AG04450 (cell line): ENCODE measurements around the gene HTR7. TPM values are rescaled to one million over a fixed set of nuclear protein-coding genes. Genes with fewer than 3 reads are reported as not detected.

Experiments used
- CTCF ChIA-PET: fragments of 300-600, 350-600 bp; formaldehyde crosslinking; extraction: SDS; loops from one replicate; lab custom pipeline; 2022; ENCODE audit warnings: antibody characterized with exemption, inconsistent platforms; lab: Charles Lee
- POLR2A ChIA-PET: fragments of 350-600 bp; formaldehyde crosslinking; extraction: SDS; loops from one replicate; lab custom pipeline; 2021; ENCODE audit warnings: antibody characterized with exemption, inconsistent platforms; lab: Yijun Ruan, JAX
- DNase-seq: peaks from one replicate; pipeline ENCODE4 v3.0.0-alpha.2; 2011; ENCODE audit warnings: low read depth, low spot score
- H3K27ac ChIP-seq: one replicate; pipeline ENCODE4 v1.5.1; 2012; ENCODE audit warnings: low read depth, low read length, control low read depth
- H3K27me3 ChIP-seq: one replicate; pipeline ENCODE4 v1.6.0; 2012; ENCODE audit warnings: low read length; ENCODE audit not compliant: control insufficient read depth, insufficient read depth
- H3K4me3 ChIP-seq: 2 replicates; pipeline ENCODE4 v1.5.1; 2011; ENCODE audit warnings: mild to moderate bottlenecking, low read depth, low read length, control low read depth
- H3K9me3 ChIP-seq: 2 replicates; pipeline ENCODE4 v1.5.1; 2012; ENCODE audit warnings: low read length; ENCODE audit not compliant: control insufficient read depth, insufficient read depth
- polyA plus RNA-seq: library from polyadenylated mRNA; depleted of rRNA; stranded (reverse); fragments of >200 nt; gene quantifications from 2 replicates; pipeline ENCODE4 v1.2.3, GENCODE V29; 2011
- TF ChIP-seq, protein P1 (sequence below): IDR thresholded peaks from 2 replicates; pipeline ENCODE4 v1.5.1; 2011; ENCODE audit warnings: low read depth, low read length, control low read depth, inconsistent platforms

Gene HTR7
- polyA plus RNA-seq, 1 experiment: 1.1 TPM

DNA sequence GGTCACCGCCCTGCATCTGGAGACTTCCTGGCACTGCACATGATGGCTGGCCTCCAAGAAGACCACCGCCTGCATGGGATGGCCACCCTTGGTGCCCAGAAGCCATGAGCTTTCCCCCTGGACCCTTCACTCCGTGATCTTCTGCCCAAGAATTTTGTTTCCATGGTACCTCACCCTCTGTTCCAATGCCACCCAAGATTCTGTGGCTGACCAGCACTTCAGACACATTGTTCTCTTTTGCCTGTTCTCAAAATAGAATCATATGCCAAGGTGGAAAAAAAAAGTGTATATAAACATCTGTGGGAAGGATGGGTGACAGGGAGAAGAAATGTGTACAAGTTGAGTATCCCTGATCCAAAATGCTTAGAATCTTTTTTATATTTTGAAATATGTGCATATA, 12.1 kb downstream of the HTR7 start:
- H3K9me3 ChIP-seq: no peaks in the 10 kb centered on the region
- ChIA-PET CTCF (no interaction called here), POLR2A (no interaction called here)
- no peaks in the 10 kb centered on the region for H3K27me3 ChIP-seq
- DNase-seq: no peak
- H3K27ac ChIP-seq: no peak overlapping the region
- TF ChIP-seq, protein P1, sequence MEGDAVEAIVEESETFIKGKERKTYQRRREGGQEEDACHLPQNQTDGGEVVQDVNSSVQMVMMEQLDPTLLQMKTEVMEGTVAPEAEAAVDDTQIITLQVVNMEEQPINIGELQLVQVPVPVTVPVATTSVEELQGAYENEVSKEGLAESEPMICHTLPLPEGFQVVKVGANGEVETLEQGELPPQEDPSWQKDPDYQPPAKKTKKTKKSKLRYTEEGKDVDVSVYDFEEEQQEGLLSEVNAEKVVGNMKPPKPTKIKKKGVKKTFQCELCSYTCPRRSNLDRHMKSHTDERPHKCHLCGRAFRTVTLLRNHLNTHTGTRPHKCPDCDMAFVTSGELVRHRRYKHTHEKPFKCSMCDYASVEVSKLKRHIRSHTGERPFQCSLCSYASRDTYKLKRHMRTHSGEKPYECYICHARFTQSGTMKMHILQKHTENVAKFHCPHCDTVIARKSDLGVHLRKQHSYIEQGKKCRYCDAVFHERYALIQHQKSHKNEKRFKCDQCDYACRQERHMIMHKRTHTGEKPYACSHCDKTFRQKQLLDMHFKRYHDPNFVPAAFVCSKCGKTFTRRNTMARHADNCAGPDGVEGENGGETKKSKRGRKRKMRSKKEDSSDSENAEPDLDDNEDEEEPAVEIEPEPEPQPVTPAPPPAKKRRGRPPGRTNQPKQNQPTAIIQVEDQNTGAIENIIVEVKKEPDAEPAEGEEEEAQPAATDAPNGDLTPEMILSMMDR: no peak
- H3K4me3 ChIP-seq: no peak overlapping the region

GRCh38 chr10:90842725-90843124, 15.1 kb downstream of the HTR7 start:
- POLR2A ChIA-PET: no interaction called here
- H3K27me3 ChIP-seq: no peaks in the 10 kb centered on the region
- no peaks in the 10 kb centered on the region for H3K9me3 ChIP-seq
- H3K4me3 ChIP-seq: no peak overlapping the region
- no peak for DNase-seq
- CTCF ChIA-PET: no interaction called here
- H3K27ac ChIP-seq: no peak overlapping the region
- TF ChIP-seq, protein P1: no peak

GRCh38 chr10:90837486-90837885, 20.4 kb downstream of the HTR7 start:
- POLR2A ChIA-PET: no interaction called here
- peaks cover 1% of the 10 kb centered on the region; the same call in 1 of the 2 replicates for H3K9me3 ChIP-seq
- no peak overlapping the region for H3K27ac ChIP-seq
- CTCF ChIA-PET: no interaction called here
- DNase-seq: no peak
- no peaks in the 10 kb centered on the region for H3K27me3 ChIP-seq
- H3K4me3 ChIP-seq: no peak overlapping the region
- TF ChIP-seq, protein P1: no peak

GRCh38 chr10:90834326-90834725, 23.5 kb downstream of the HTR7 start:
- Histone ChIP-seq H3K27me3 (no peaks in the 10 kb centered on the region), H3K9me3 (peaks cover 7% of the 10 kb centered on the region; the same call in 1 of the 2 replicates), H3K4me3 (no peak overlapping the region), H3K27ac (no peak overlapping the region)
- POLR2A ChIA-PET: no interaction called here
- TF ChIP-seq, protein P1: no peak
- DNase-seq: no peak
- CTCF ChIA-PET: no interaction called here

- Histone ChIP-seq H3K9me3 (peaks cover 7% of the 10 kb centered on the region; the same call in 1 of the 2 replicates), H3K4me3 (no peak overlapping the region), H3K27ac (no peak overlapping the region), H3K27me3 (no peaks in the 10 kb centered on the region)
- DNase-seq: no peak
- POLR2A ChIA-PET: no interaction called here
- CTCF ChIA-PET: no interaction called here
- TF ChIP-seq, protein P1: no peak
Observed at GRCh38 chr10:90832111-90832510, 25.7 kb downstream of the HTR7 start.
